Neuronal stem cell (in vitro differentiated cells): ENCODE results near the gene ASPG.

Source experiments
- DNase-seq: peaks from one replicate; pipeline ENCODE4 v3.0.0-alpha.2; 2013; ENCODE audit warnings: low spot score
- H2AFZ ChIP-seq: one replicate; pipeline ENCODE4 v1.6.1; 2013; ENCODE audit warnings: mild to moderate bottlenecking, low read length, inconsistent platforms
- H2AK5ac ChIP-seq: 2 replicates; pipeline ENCODE4 v1.6.1; 2013; ENCODE audit warnings: low read depth, mild to moderate bottlenecking, inconsistent platforms, low read length, moderate library complexity, mixed read lengths
- H2BK120ac ChIP-seq: 2 replicates; pipeline ENCODE4 v1.6.1; 2013; ENCODE audit warnings: low read depth, mild to moderate bottlenecking, inconsistent platforms, low read length, moderate library complexity, mixed read lengths
- H2BK12ac ChIP-seq: one replicate; pipeline ENCODE4 v1.6.1; 2013; ENCODE audit warnings: low read length, inconsistent platforms
- H2BK15ac ChIP-seq: 2 replicates; pipeline ENCODE4 v1.6.1; 2013; ENCODE audit warnings: mild to moderate bottlenecking, low read length, inconsistent platforms, mixed read lengths
- H2BK5ac ChIP-seq: one replicate; pipeline ENCODE4 v1.6.1; 2013; ENCODE audit warnings: inconsistent platforms, mild to moderate bottlenecking, low read length, moderate library complexity
- H3K14ac ChIP-seq: one replicate; pipeline ENCODE4 v1.6.1; 2013; ENCODE audit warnings: low read length, inconsistent platforms
- H3K18ac ChIP-seq: 2 replicates; pipeline ENCODE4 v1.6.1; 2013; ENCODE audit warnings: low read length, inconsistent platforms
- H3K23ac ChIP-seq: 2 replicates; pipeline ENCODE4 v1.6.1; 2013; ENCODE audit warnings: low read depth, mild to moderate bottlenecking, mixed read lengths, low read length, inconsistent platforms; ENCODE audit not compliant: poor library complexity
- H3K27ac ChIP-seq: replicated peaks from 3 replicates; pipeline ENCODE4 v1.5.1; 2013; ENCODE audit warnings: low read length, inconsistent platforms
- H3K27me3 ChIP-seq, 3 experiments: 2 replicates each; pipeline ENCODE4 v1.6.1; 2013; ENCODE audit warnings: low read length in 3 of 3, mild to moderate bottlenecking in 2 of 3, inconsistent platforms in 1 of 3, low read depth in 1 of 3, mixed read lengths in 1 of 3, moderate library complexity in 1 of 3; ENCODE audit not compliant: control insufficient read depth in 3 of 3, insufficient read depth in 3 of 3
- H3K36me3 ChIP-seq, 2 donors: replicated peaks in 1 of 2; 2 replicates each; pipeline ENCODE4 v1.6.1; 2013; ENCODE audit warnings: low read length in 2 of 2; ENCODE audit not compliant: control insufficient read depth in 2 of 2, insufficient read depth in 2 of 2
- H3K4ac ChIP-seq: 2 replicates; pipeline ENCODE4 v1.6.1; 2013; ENCODE audit warnings: inconsistent platforms, mild to moderate bottlenecking, low read length, moderate library complexity
- H3K4me1 ChIP-seq, 2 donors: 1 replicate in 1 of 2; 2 replicates in 1 of 2; pipeline ENCODE4 v1.6.1; 2013; ENCODE audit warnings: low read length in 2 of 2, low read depth in 1 of 2; ENCODE audit not compliant: control insufficient read depth in 2 of 2, insufficient read depth in 1 of 2
- H3K4me2 ChIP-seq: one replicate; pipeline ENCODE4 v1.6.1; 2013; ENCODE audit warnings: mild to moderate bottlenecking, low read length, inconsistent platforms; ENCODE audit not compliant: insufficient read depth, poor library complexity, severe bottlenecking
- H3K4me3 ChIP-seq, 2 donors: 2 replicates each; pipeline ENCODE4 v1.5.1; 2013; ENCODE audit warnings: low read length in 2 of 2, mild to moderate bottlenecking in 2 of 2, inconsistent platforms in 1 of 2, moderate library complexity in 1 of 2
- H3K79me1 ChIP-seq: one replicate; pipeline ENCODE4 v1.6.1; 2013; ENCODE audit warnings: low read depth, mild to moderate bottlenecking, inconsistent platforms, low read length, moderate library complexity
- H3K9ac ChIP-seq: one replicate; pipeline ENCODE4 v1.6.1; 2013; ENCODE audit warnings: mild to moderate bottlenecking, low read depth, low read length, inconsistent platforms; ENCODE audit not compliant: poor library complexity
- H3K9me3 ChIP-seq, 2 donors: replicated peaks in 1 of 2; 2 replicates each; pipeline versions ENCODE3 to v1.6.1; 2013; ENCODE audit warnings: low read length in 2 of 2, mild to moderate bottlenecking in 2 of 2, inconsistent platforms in 1 of 2, low read depth in 1 of 2, mixed read lengths in 1 of 2, moderate library complexity in 1 of 2; ENCODE audit not compliant: control insufficient read depth in 2 of 2, insufficient read depth in 1 of 2
- H4K8ac ChIP-seq: one replicate; pipeline ENCODE4 v1.6.1; 2013; ENCODE audit warnings: low read depth, mild to moderate bottlenecking, inconsistent platforms, low read length, moderate library complexity
- H4K91ac ChIP-seq: one replicate; pipeline ENCODE4 v1.6.1; 2013; ENCODE audit warnings: low read length, low read depth, mild to moderate bottlenecking, inconsistent platforms; ENCODE audit not compliant: poor library complexity
- WGBS, 2 donors: extraction: QIAGEN DNeasy Blood & Tissue Kit; methylation state at CpG; one replicate each; pipeline ENCODE4 v1.1.7; 2013; ENCODE audit warnings: missing lambda C conversion rate in 2 of 2, mixed read lengths in 1 of 2; ENCODE audit not compliant: insufficient read length in 2 of 2, insufficient replicate concordance in 1 of 2; ENCODE audit errors: extremely low coverage in 2 of 2; 5-methylcytosine and 5-hydroxymethylcytosine counted together

The ASPG gene

DNA sequence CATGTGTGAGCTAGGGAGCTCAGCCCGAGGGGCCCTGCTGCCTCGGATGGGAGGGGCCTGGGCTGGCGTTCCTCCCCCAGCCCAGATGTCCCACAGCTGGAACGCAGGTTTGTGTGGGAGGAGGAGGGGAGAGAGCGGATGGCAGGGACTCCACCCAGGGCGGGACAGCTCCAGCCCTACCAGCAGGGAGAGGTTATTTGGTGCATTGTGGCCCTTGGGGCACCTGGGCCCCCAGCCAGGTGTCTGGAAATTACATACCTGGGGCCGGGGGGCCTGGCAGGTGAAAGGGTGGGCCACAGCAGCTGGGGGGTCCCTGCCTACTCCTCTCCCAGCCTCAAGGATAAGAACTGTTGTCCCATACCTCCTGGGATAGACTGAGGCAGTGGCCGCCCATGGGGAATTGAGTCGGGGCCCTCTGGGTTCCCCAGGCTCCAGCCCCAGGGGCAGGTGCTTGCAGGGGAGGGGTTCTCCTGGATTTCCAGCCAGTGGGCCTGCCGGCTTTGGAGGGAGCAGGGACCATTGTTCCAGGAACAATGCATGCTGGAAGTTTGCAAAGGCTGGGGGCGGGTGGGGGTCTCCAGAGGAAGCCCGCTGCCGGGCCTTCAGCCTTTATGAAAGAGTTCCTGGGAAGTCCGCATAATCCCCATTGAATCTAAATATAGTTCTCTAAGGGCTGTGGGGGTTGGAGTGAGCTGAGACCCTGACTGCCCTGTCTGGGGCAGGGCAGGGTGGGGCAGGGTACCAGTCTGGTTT is 54.1 kb downstream of the ASPG start:
- Histone ChIP-seq H3K27ac (peak overlapping the region; percentile 41), H3K4me1 (peaks cover 28 to 41% of the 10 kb centered on the region in 2 donors), H3K18ac (peak overlapping the region; percentile 98), H3K4ac (no peak overlapping the region), H2BK120ac (peak overlapping the region; percentile 84), H3K36me3 (no peaks in the 10 kb centered on the region), H2AK5ac (peak overlapping the region; percentile 90), H3K4me2 (peak overlapping the region; percentile 94), H4K91ac (no peak overlapping the region), H4K8ac (no peak overlapping the region), H2BK15ac (peak overlapping the region; percentile 71), H2BK12ac (peak overlapping the region; percentile 84), H2AFZ (peak overlapping the region; percentile 94), H3K14ac (peak overlapping the region; percentile 82), H3K9me3 (no peaks in the 10 kb centered on the region), H3K4me3 (peak overlapping the region; percentile 67 to 89), H3K27me3 (peaks cover 16 to 27% (median 22%) of the 10 kb centered on the region in 3 experiments), H3K79me1 (peaks cover 27% of the 10 kb centered on the region), H2BK5ac (peak overlapping the region; percentile 93), H3K9ac (peak overlapping the region; percentile 93), H3K23ac (peak overlapping the region; percentile 71)
- no peak for DNase-seq
- WGBS, 2 donors: no CpG with 5 or more reads among the region's 14 CpGs

DNA sequence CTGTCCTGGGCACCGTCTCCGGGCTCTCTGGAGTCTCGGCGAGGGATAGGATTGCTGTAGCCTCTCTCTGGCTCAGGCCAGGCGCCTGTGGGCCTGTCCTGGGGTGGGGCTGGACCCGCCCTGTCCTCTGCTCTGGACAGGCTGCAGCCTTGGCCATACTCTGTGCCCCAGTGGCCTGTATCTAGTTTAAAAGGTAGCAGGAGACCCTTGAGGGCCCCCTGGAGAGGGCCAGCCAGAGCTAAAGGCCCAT is 54.6 kb downstream of the ASPG start:
- no peak overlapping the region for H2BK120ac ChIP-seq
- H3K27ac ChIP-seq: peak overlapping the region; percentile 41
- H2BK15ac ChIP-seq: peak overlapping the region; percentile 71
- H3K18ac ChIP-seq: peak overlapping the region; percentile 96
- H3K4me3 ChIP-seq: peak overlapping the region in 1 of 2 donors; percentile 67
- H3K4ac ChIP-seq: no peak overlapping the region
- no peak overlapping the region for H4K8ac ChIP-seq
- H3K4me1 ChIP-seq: peaks cover 28 to 42% of the 10 kb centered on the region in 2 donors
- no peak overlapping the region for H3K9ac ChIP-seq
- no CpG with 5 or more reads among the region's 6 CpGs for WGBS, 2 donors
- H3K9me3 ChIP-seq: no peaks in the 10 kb centered on the region
- no peak overlapping the region for H2BK12ac ChIP-seq
- peaks cover 27% of the 10 kb centered on the region for H3K79me1 ChIP-seq
- DNase-seq: no peak
- H3K14ac ChIP-seq: no peak overlapping the region
- peaks cover 0 to 2% of the 10 kb centered on the region in 2 donors for H3K36me3 ChIP-seq
- H3K27me3 ChIP-seq: peaks cover 16 to 22% (median 22%) of the 10 kb centered on the region in 3 experiments
- H2BK5ac ChIP-seq: peak overlapping the region; percentile 17
- H2AFZ ChIP-seq: no peak overlapping the region
- H2AK5ac ChIP-seq: peak overlapping the region; percentile 87
- peak overlapping the region; percentile 94 for H3K4me2 ChIP-seq
- H4K91ac ChIP-seq: no peak overlapping the region
- H3K23ac ChIP-seq: no peak overlapping the region

DNA sequence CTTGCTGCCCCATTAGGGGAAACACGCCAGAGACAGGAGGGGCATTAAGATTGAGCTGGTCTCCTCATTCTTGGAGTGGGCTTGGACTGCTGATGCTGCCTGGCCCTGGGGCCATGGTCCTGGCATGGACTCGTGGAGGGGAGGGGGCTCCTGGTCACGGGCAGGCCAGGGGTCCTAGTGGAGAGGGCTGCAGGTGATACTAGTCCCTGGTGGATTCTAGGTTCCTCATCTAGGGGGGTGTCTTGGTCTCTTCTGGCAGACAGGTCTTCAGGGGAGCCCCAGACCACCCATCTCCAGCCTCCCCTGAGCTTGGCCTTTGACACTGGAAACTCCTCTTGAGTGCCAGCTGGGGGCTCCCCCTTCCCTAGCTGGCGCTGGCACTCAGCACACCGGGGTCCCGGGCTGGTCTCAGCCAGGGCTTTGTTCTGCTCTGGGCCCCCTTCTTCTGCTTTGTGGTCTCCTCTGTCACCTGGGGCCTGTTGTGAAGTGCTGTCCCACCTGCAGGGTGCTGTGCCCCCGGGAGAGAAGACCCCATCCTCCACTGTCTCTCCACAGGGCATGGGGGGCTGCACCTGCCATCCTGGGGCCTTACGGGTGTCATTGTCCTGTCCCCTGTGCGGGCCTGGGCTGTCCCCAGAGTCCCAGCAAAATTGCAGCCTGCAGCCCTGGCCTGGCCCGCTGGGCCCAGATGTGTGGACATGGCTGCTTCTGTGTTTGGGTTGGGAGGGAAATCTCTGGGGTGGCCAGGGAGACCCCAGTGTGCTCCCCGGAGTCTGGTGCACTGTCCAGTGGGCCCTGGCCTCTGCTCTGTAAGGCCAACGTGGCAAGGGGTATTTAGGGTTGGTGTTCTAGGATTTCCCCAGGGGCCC is 55.2 kb downstream of the ASPG start:
- H4K91ac ChIP-seq: peak overlapping the region; percentile 38
- H3K9me3 ChIP-seq: no peaks in the 10 kb centered on the region
- H3K14ac ChIP-seq: peak overlapping the region; percentile 59
- H3K27ac ChIP-seq: no peak overlapping the region
- H2AK5ac ChIP-seq: peak overlapping the region; percentile 87
- H3K18ac ChIP-seq: peak overlapping the region; percentile 96
- H3K4me1 ChIP-seq: peaks cover 25 to 38% of the 10 kb centered on the region in 2 donors
- H3K4me2 ChIP-seq: peak overlapping the region; percentile 94
- DNase-seq: no peak
- no peak overlapping the region for H3K4ac ChIP-seq
- H3K27me3 ChIP-seq: peaks cover 14 to 16% (median 16%) of the 10 kb centered on the region in 3 experiments
- H3K9ac ChIP-seq: peak overlapping the region; percentile 24
- WGBS, 2 donors: no CpG with 5 or more reads among the region's 12 CpGs
- peak overlapping the region; percentile 95 for H2BK12ac ChIP-seq
- no peak overlapping the region for H2AFZ ChIP-seq
- no peak overlapping the region for H4K8ac ChIP-seq
- peak overlapping the region; percentile 17 for H2BK5ac ChIP-seq
- peak overlapping the region; percentile 64 for H2BK120ac ChIP-seq
- peak overlapping the region; percentile 71 for H2BK15ac ChIP-seq
- peaks cover 27% of the 10 kb centered on the region for H3K79me1 ChIP-seq
- no peak overlapping the region for H3K23ac ChIP-seq
- H3K4me3 ChIP-seq: no peak overlapping the region
- peaks cover 0 to 2% of the 10 kb centered on the region in 2 donors for H3K36me3 ChIP-seq

DNA sequence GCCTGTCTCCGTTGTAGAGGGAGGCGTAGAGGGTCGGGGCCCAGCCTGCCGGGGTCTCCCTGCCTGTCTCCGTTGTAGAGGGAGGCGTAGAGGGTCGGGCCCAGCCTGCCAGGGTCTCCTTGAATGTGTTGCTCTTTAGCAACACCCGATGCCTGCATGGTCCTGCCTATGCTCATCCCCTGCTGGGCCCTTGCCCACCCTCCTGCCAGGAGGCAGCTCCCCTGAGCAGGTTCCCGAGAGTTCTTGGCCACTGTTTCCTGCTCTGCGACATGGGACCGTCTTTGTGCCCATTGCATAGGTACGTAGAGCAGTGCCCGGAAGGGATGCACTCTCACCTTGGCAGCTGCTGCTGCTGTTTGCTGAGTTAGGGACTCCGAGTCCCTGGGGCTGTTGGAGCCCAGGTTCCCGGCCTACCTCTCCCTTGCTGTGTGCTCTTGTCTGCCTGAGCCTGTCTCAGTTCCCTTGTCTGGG is 56.2 kb downstream of the ASPG start:
- Histone ChIP-seq H3K9ac (no peak overlapping the region), H2BK12ac (peak overlapping the region; percentile 84), H3K14ac (no peak overlapping the region), H4K91ac (no peak overlapping the region), H2BK15ac (peak overlapping the region; percentile 14), H3K4ac (no peak overlapping the region), H3K79me1 (peaks cover 36% of the 10 kb centered on the region), H3K4me2 (no peak overlapping the region), H3K18ac (no peak overlapping the region), H3K36me3 (peaks cover 0 to 2% of the 10 kb centered on the region in 2 donors), H3K9me3 (no peaks in the 10 kb centered on the region), H3K4me3 (no peak overlapping the region), H3K23ac (peak overlapping the region; percentile 65), H3K27me3 (peaks cover 6 to 8% (median 8%) of the 10 kb centered on the region in 3 experiments), H2BK120ac (no peak overlapping the region), H2BK5ac (peak overlapping the region; percentile 7), H2AK5ac (peak overlapping the region; percentile 8), H3K4me1 (peaks cover 20 to 34% of the 10 kb centered on the region in 2 donors), H2AFZ (no peak overlapping the region), H3K27ac (no peak overlapping the region), H4K8ac (no peak overlapping the region)
- no CpG with 5 or more reads among the region's 15 CpGs for WGBS, 2 donors
- no peak for DNase-seq
